HL-60 (cell line): ENCODE results near the gene KRT20.

Source experiments
- POLR2AphosphoS5 ChIP-seq: IDR thresholded peaks from 2 replicates; pipeline ENCODE4 v1.6.1; 2012; ENCODE audit warnings: low read depth
- TF ChIP-seq, protein P1 (sequence below): IDR thresholded peaks from one replicate; pipeline ENCODE4 v1.5.1; 2011; ENCODE audit warnings: low read length, control low read depth, inconsistent platforms; ENCODE audit not compliant: insufficient read depth

DNA sequence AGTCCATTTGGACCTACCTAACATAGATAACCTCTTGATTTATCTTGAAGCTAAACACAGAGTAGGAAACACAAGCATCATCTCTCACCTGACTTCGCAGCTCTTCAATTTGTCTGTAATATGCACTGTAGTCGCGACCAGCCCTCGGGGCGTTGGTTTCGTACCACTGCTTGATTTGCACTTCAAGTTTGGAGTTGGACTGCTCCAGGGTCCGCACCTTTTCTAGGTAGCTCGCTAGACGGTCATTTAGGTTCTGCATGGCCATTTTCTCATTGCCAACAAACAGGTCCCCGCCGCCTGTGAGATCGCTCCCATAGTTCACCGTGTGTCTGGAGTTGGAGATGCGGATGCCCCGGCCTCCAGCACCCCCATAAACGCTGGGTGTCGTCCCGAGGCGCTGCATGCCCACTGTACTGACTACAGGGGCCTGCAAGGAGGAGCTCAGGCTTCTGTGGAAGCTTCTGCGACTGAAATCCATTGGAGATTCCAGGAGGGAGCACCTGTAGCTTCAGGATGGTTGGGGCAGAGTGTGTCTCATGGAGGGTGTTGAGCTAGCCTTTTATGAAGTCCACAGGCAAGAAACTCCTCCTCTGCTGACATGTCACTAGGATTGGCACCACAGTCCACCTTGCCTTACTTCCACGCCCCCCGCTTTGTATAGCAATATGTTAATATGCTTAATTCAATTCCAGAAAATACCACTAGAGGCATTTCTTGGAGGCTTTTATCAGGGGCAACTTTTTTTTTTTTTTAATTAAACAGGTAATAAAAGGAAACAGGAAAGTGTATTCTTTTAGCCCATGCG lies at the start of gene KRT20:
- TF ChIP-seq, protein P1, sequence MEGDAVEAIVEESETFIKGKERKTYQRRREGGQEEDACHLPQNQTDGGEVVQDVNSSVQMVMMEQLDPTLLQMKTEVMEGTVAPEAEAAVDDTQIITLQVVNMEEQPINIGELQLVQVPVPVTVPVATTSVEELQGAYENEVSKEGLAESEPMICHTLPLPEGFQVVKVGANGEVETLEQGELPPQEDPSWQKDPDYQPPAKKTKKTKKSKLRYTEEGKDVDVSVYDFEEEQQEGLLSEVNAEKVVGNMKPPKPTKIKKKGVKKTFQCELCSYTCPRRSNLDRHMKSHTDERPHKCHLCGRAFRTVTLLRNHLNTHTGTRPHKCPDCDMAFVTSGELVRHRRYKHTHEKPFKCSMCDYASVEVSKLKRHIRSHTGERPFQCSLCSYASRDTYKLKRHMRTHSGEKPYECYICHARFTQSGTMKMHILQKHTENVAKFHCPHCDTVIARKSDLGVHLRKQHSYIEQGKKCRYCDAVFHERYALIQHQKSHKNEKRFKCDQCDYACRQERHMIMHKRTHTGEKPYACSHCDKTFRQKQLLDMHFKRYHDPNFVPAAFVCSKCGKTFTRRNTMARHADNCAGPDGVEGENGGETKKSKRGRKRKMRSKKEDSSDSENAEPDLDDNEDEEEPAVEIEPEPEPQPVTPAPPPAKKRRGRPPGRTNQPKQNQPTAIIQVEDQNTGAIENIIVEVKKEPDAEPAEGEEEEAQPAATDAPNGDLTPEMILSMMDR = no peak
- no peak for TF ChIP-seq POLR2AphosphoS5
